Calu3 (cell line): Measurements from ENCODE around the gene ACTR6. TPM values are rescaled to one million over a fixed set of nuclear protein-coding genes. Genes with fewer than 3 reads are reported as not detected.

ENCODE experiments used
- BruUV-seq: library from RNA; stranded (reverse); fragments of 400-500 nt; replicated peaks from 2 replicates; lab custom pipeline; 2021; lab: Mats Ljungman, UMichigan
- CTCF ChIA-PET: fragments of 300-600 bp; sonication (Branson Sonifier 250); formaldehyde crosslinking; loops from one replicate; lab custom pipeline; 2022; ENCODE audit warnings: antibody characterized with exemption; lab: Charles Lee
- DNase-seq: peaks from one replicate; pipeline ENCODE4 v3.0.0; 2022
- H3K27ac Mint-ChIP-seq: one replicate; pipeline ENCODE4 v1.8.0; 2022; ENCODE audit warnings: mixed read lengths; ENCODE audit not compliant: unreplicated experiment
- H3K27me3 Mint-ChIP-seq: one replicate; pipeline ENCODE4 v1.8.0; 2022; ENCODE audit warnings: mixed read lengths; ENCODE audit not compliant: unreplicated experiment
- H3K36me3 Mint-ChIP-seq: one replicate; pipeline ENCODE4 v1.8.0; 2022; ENCODE audit warnings: mild to moderate bottlenecking, moderate library complexity, mixed read lengths; ENCODE audit not compliant: insufficient read depth, unreplicated experiment
- H3K4me1 Mint-ChIP-seq: one replicate; pipeline ENCODE4 v1.8.0; 2022; ENCODE audit warnings: mild to moderate bottlenecking, low read depth, mixed read lengths; ENCODE audit not compliant: unreplicated experiment
- H3K4me3 Mint-ChIP-seq: one replicate; pipeline ENCODE4 v1.8.0; 2022; ENCODE audit warnings: mild to moderate bottlenecking, low read depth, moderate library complexity, mixed read lengths; ENCODE audit not compliant: unreplicated experiment
- H3K9me3 Mint-ChIP-seq: one replicate; pipeline ENCODE4 v1.8.0; 2022; ENCODE audit warnings: low read depth, mixed read lengths; ENCODE audit not compliant: unreplicated experiment
- CTCF ChIP-seq: fragments of 200-600 bp; IDR thresholded peaks from one replicate; pipeline ENCODE4 v1.8.0; 2022; ENCODE audit warnings: antibody characterized with exemption; ENCODE audit not compliant: unreplicated experiment
- intact Hi-C: fragments of 100-400 bp; cut with micrococcal nuclease; formaldehyde crosslinking; loops from one replicate; pipeline ENCODE4 v1.10.0; 2022; ENCODE audit not compliant: unreplicated experiment
- total RNA-seq: library from RNA; stranded (reverse); gene quantifications from 2 replicates; pipeline ENCODE4 v1.2.3, GENCODE V29; 2022

ACTR6 gene
- total RNA-seq, 1 experiment from 2014 or later = 35.2 TPM

- TF ChIP-seq CTCF = no peak
- Mint-ChIP-seq H3K4me3 (no peak overlapping the region), H3K4me1 (peaks cover 9% of the 10 kb centered on the region), H3K36me3 (no peaks in the 10 kb centered on the region), H3K27ac (no peak overlapping the region), H3K27me3 (no peaks in the 10 kb centered on the region), H3K9me3 (no peaks in the 10 kb centered on the region)
- intact Hi-C loops = no loop called here
- CTCF ChIA-PET = no interaction called here
- no TSS peak for BruUV-seq
- DNase-seq = no peak
Measured at GRCh38 chr12:100247765-100248164, 47.1 kb downstream of the ACTR6 start.

- Mint-ChIP-seq H3K4me1 (peaks cover 9% of the 10 kb centered on the region), H3K27me3 (no peaks in the 10 kb centered on the region), H3K27ac (no peak overlapping the region), H3K9me3 (no peaks in the 10 kb centered on the region), H3K36me3 (no peaks in the 10 kb centered on the region), H3K4me3 (no peak overlapping the region)
- CTCF ChIA-PET = interaction anchor here (0.6 to 0.7 kb wide), 2 partner anchors 12 to 18 kb away, joined by 4 to 7 read pairs; partner anchors contain the start of genes DEPDC4 and SCYL2
- TF ChIP-seq CTCF = no peak
- DNase-seq = no peak
- intact Hi-C loops = no loop called here
- no TSS peak for BruUV-seq
Measured at GRCh38 chr12:100248886-100249285, 48.3 kb downstream of the ACTR6 start.

- intact Hi-C loops = no loop called here
- Mint-ChIP-seq H3K27ac (no peak overlapping the region), H3K36me3 (no peaks in the 10 kb centered on the region), H3K9me3 (no peaks in the 10 kb centered on the region), H3K4me3 (no peak overlapping the region), H3K27me3 (no peaks in the 10 kb centered on the region), H3K4me1 (peaks cover 9% of the 10 kb centered on the region)
- no peak for TF ChIP-seq CTCF
- no TSS peak for BruUV-seq
- no peak for DNase-seq
- CTCF ChIA-PET = no interaction called here
Measured at GRCh38 chr12:100249941-100250340, 49.3 kb downstream of the ACTR6 start.

GRCh38 chr12:100251917-100252316 is 51.3 kb downstream of the ACTR6 start:
- DNase-seq = peak; percentile 72
- BruUV-seq = no TSS peak
- Mint-ChIP-seq H3K4me1 (peaks cover 9% of the 10 kb centered on the region), H3K36me3 (no peaks in the 10 kb centered on the region), H3K27me3 (no peaks in the 10 kb centered on the region), H3K9me3 (no peaks in the 10 kb centered on the region), H3K27ac (peak overlapping the region; percentile 50), H3K4me3 (no peak overlapping the region)
- TF ChIP-seq CTCF = no peak
- intact Hi-C loops = no loop called here
- CTCF ChIA-PET = interaction anchor here (0.6 to 1.2 kb wide), 4 partner anchors 15 to 184 kb away, joined by 3 to 7 read pairs (median 4); partner anchors contain the start of genes DEPDC4 and SCYL2
